Loucy (cell line): ENCODE results near the gene HSD17B12.

Source experiments
- CTCF ChIP-seq: fragments of 200-600 bp; sonication (generic); conservative IDR thresholded peaks from 2 replicates; pipeline ENCODE4 v1.5.1; 2014; ENCODE audit warnings: mild to moderate bottlenecking, antibody characterized with exemption, low read length
- EZH2phosphoT487 ChIP-seq: fragments of 200-600 bp; IDR thresholded peaks from 2 replicates; pipeline ENCODE4 v1.6.1; 2018; ENCODE audit warnings: antibody characterized with exemption, mild to moderate bottlenecking, moderate library complexity, borderline replicate concordance

GRCh38 chr11:43853781-43854180 is 173.2 kb downstream of the HSD17B12 start:
- no peak for TF ChIP-seq CTCF
- TF ChIP-seq EZH2phosphoT487, result no peak
